HCT116 (cell line): Measurements from ENCODE around the gene DRGX. TPM values are rescaled to one million over a fixed set of nuclear protein-coding genes. Genes with fewer than 3 reads are reported as not detected.
A peak's percentile ranks its signal among the peaks of the same experiment; 100 is the strongest.

Source experiments
- ATAC-seq: fragments of 200-7000 bp; cut with Tn5 transposase; 2 replicates; pipeline ENCODE4 v1.9.1; 2020; ENCODE audit warnings: mild to moderate bottlenecking, moderate library complexity
- BruUV-seq: library from RNA; stranded (reverse); fragments of 400-500 nt; replicated peaks from 2 replicates; lab custom pipeline; 2021; lab: Mats Ljungman, UMichigan
- CTCF ChIA-PET: fragments of 300-600 bp; sonication (Branson Sonifier 250); formaldehyde crosslinking; loops from one replicate; lab custom pipeline; 2021; ENCODE audit warnings: antibody characterized with exemption; lab: Charles Lee
- POLR2A ChIA-PET: fragments of 300-600, 350-600 bp; sonication (Branson Sonifier 250); formaldehyde crosslinking; loops from one replicate; lab custom pipeline; 2021; ENCODE audit warnings: antibody characterized with exemption; lab: Charles Lee
- RAD21 ChIA-PET, 2 experiments: fragments of 300-600 bp; sonication (Branson Sonifier 250); formaldehyde crosslinking; loops; one replicate each; lab custom pipeline; 2023; ENCODE audit warnings: low total read pairs in 2 of 2; ENCODE audit not compliant: uncharacterized antibody in 2 of 2, unreplicated experiment in 2 of 2, low non-redundant PET in 1 of 2; lab: Charles Lee
- DNase-seq: peaks from one replicate; pipeline ENCODE4 v3.0.0-alpha.2; 2010; ENCODE audit warnings: low read depth, low spot score
- H2AFZ ChIP-seq: fragments of 200-600 bp; shearing (Covaris generic), sonication (generic); 2 replicates; pipeline ENCODE4 v1.6.1; 2017; ENCODE audit warnings: low read depth, mixed run types, mixed read lengths, antibody characterized with exemption, low read length; ENCODE audit not compliant: poor library complexity, severe bottlenecking
- H3K27ac ChIP-seq: 2 replicates; pipeline ENCODE4 v1.5.1; 2012; ENCODE audit warnings: low read depth, low read length
- H3K27me3 ChIP-seq: fragments of 200-600 bp; sonication (generic); 2 replicates; pipeline ENCODE4 v1.6.1; 2016; ENCODE audit warnings: mixed run types, low read length, mixed read lengths; ENCODE audit not compliant: insufficient read depth
- H3K36me3 ChIP-seq, 2 experiments: fragments of 200-500 bp in 1 of 2; fragments of 200-600 bp in 1 of 2; sonication (Bioruptor generic) in 1 of 2; sonication (generic) in 1 of 2; 2 replicates each; pipeline versions ENCODE4 v1.5.1 to v1.6.1; 2014 to 2016; ENCODE audit warnings: low read length in 2 of 2, inconsistent platforms in 1 of 2, mixed read lengths in 1 of 2, mixed run types in 1 of 2; ENCODE audit not compliant: insufficient read depth in 2 of 2, control insufficient read depth in 1 of 2
- H3K4me1 ChIP-seq, 2 experiments: fragments of 200-600 bp in 1 of 2; sonication (generic) in 1 of 2; 2 replicates each; pipeline versions ENCODE4 v1.5.1 to v1.6.1; 2012 to 2017; ENCODE audit warnings: low read length in 2 of 2, inconsistent platforms in 1 of 2, mild to moderate bottlenecking in 1 of 2, mixed read lengths in 1 of 2, mixed run types in 1 of 2, moderate library complexity in 1 of 2; ENCODE audit not compliant: insufficient read depth in 2 of 2, control insufficient read depth in 1 of 2
- H3K4me2 ChIP-seq: fragments of 200-600 bp; sonication (generic); 2 replicates; pipeline ENCODE4 v1.6.1; 2017; ENCODE audit warnings: mixed run types, low read length, mixed read lengths
- H3K4me3 ChIP-seq, 2 experiments: fragments of 200-600 bp in 1 of 2; sonication (generic) in 1 of 2; replicated peaks in 1 of 2; 2 replicates each; pipeline ENCODE4 v1.5.1; 2011 to 2016; ENCODE audit warnings: low read length in 2 of 2, control low read depth in 1 of 2, low read depth in 1 of 2, mild to moderate bottlenecking in 1 of 2, mixed read lengths in 1 of 2, mixed run types in 1 of 2
- H3K79me2 ChIP-seq: fragments of 200-600 bp; sonication (generic); 2 replicates; pipeline ENCODE4 v1.6.1; 2017; ENCODE audit warnings: mild to moderate bottlenecking, mixed run types, low read length, moderate library complexity, mixed read lengths; ENCODE audit not compliant: insufficient read depth
- H3K9ac ChIP-seq: fragments of 200-600 bp; sonication (generic); 2 replicates; pipeline ENCODE4 v1.6.1; 2016; ENCODE audit warnings: low read length, mixed read lengths
- H3K9me2 ChIP-seq: fragments of 200-600 bp; sonication (generic), shearing (Covaris generic); 2 replicates; pipeline ENCODE4 v1.6.1; 2017; ENCODE audit warnings: mixed run types, mild to moderate bottlenecking, moderate library complexity; ENCODE audit not compliant: insufficient read depth
- H3K9me3 ChIP-seq, 2 experiments: fragments of 200-500 bp in 1 of 2; fragments of 200-600 bp in 1 of 2; sonication (Bioruptor generic) in 1 of 2; sonication (generic) in 1 of 2; 2 replicates each; pipeline ENCODE4 v1.6.1; 2014 to 2017; ENCODE audit warnings: low read length in 2 of 2, mixed read lengths in 2 of 2, inconsistent platforms in 1 of 2, low read depth in 1 of 2, mild to moderate bottlenecking in 1 of 2, mixed run types in 1 of 2, moderate library complexity in 1 of 2; ENCODE audit not compliant: control insufficient read depth in 1 of 2, insufficient read depth in 1 of 2
- H4K20me1 ChIP-seq: fragments of 200-600 bp; sonication (generic), shearing (Covaris generic); 2 replicates; pipeline ENCODE4 v1.6.1; 2017; ENCODE audit warnings: mixed run types, mild to moderate bottlenecking, moderate library complexity; ENCODE audit not compliant: insufficient read depth
- EGR1 ChIP-seq: IDR thresholded peaks from 2 replicates; pipeline ENCODE4 v1.6.1; 2012; ENCODE audit warnings: low read depth
- JUND ChIP-seq: IDR thresholded peaks from 2 replicates; pipeline ENCODE4 v1.6.1; 2012
- POLR2A ChIP-seq: IDR thresholded peaks from 2 replicates; pipeline ENCODE4 v1.7.0; 2011; ENCODE audit warnings: borderline replicate concordance; ENCODE audit not compliant: insufficient read depth, insufficient read length; ENCODE audit errors: extremely low read depth
- RAD21 ChIP-seq: IDR thresholded peaks from 2 replicates; pipeline ENCODE4 v1.6.1; 2012; ENCODE audit warnings: low read depth, mild to moderate bottlenecking
- SP1 ChIP-seq: IDR thresholded peaks from 2 replicates; pipeline ENCODE4 v1.6.1; 2012; ENCODE audit warnings: low read depth
- intact Hi-C: fragments of 100-400 bp; cut with micrococcal nuclease; formaldehyde crosslinking; loops from 2 replicates; pipeline ENCODE4 v1.10.0; 2022
- total RNA-seq: library from RNA; stranded (reverse); gene quantifications from one replicate; pipeline ENCODE4 v1.2.1, GENCODE V29; 2021; ENCODE audit not compliant: unreplicated experiment
- TF ChIP-seq, protein P1 (sequence below): IDR thresholded peaks from 2 replicates; pipeline ENCODE4 v1.6.1; 2012; ENCODE audit warnings: low read depth
- TF ChIP-seq, protein P2 (sequence below): IDR thresholded peaks from 2 replicates; pipeline ENCODE4 v1.6.1; 2011; ENCODE audit warnings: mild to moderate bottlenecking, low read length, moderate library complexity; ENCODE audit not compliant: insufficient replicate concordance; ENCODE audit errors: extremely low read depth

Gene DRGX
- total RNA-seq, 1 experiment from 2014 or later, result not detected

DNA sequence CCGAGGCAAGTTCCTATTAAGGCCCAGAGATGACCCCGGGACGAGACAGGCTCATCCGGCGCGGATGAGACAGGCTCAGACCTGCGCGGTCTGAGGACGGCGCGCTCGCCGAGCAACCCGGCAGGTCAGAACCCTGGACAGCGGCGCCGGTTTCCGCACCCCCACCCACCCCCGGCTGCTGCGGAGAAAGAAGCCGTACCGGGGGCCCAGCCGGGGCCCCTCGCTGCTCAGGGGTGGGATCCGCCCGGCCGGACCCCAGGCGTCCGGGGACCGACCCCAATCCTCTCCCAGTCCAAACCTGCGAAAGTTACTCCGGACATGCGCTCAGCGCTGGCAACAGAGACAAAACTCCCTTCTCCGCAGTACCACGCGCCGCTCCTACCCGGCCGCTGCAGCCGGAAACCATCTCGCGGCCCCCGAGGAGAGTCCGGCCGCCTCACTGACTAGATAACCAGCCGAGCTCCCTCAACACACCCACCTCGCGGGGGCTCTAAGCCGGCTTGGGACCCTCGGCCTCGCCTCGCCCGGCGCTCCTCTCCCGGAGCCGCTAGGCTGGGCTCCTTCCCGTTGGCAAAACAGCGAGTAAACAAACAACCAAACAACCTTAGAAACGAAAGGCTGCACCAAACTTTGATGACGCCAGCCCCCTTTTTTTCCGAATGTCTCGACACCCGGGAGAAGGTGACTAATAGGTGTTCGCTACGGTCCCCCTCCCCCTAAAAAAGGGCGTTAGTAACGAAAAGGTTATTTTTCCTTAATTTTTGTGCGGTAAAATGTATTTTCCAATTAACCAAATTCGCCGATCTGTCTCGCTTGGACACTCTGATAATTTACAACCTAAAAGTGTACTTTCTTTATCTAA is 2.3 kb upstream of the DRGX start:
- no peak overlapping the region for H3K27ac ChIP-seq
- no peak overlapping the region for H3K4me2 ChIP-seq
- no TSS peak for BruUV-seq
- H2AFZ ChIP-seq, result no peak overlapping the region
- H3K9ac ChIP-seq, result no peak overlapping the region
- no peak for ATAC-seq
- H3K4me3 ChIP-seq, result no peak overlapping the region
- CTCF ChIA-PET, result interaction anchor here (1.4 kb wide), 1 partner anchor 9 kb away, joined by 8 read pairs; no protein-coding TSS in a partner anchor
- intact Hi-C loops, result no loop called here
- no peaks in the 10 kb centered on the region for H3K36me3 ChIP-seq
- no peaks in the 10 kb centered on the region for H3K79me2 ChIP-seq
- no peaks in the 10 kb centered on the region for H3K9me3 ChIP-seq
- RAD21 ChIA-PET, result no interaction called here
- H3K27me3 ChIP-seq, result peaks cover 38% of the 10 kb centered on the region
- H3K4me1 ChIP-seq, result no peaks in the 10 kb centered on the region
- H4K20me1 ChIP-seq, result no peaks in the 10 kb centered on the region
- no peak for DNase-seq
- no peaks in the 10 kb centered on the region for H3K9me2 ChIP-seq
- POLR2A ChIA-PET, result no interaction called here
- TF ChIP-seq SP1 (no peak), POLR2A (no peak), RAD21 (no peak), EGR1 (no peak), JUND (no peak)
- TF ChIP-seq, protein P1, sequence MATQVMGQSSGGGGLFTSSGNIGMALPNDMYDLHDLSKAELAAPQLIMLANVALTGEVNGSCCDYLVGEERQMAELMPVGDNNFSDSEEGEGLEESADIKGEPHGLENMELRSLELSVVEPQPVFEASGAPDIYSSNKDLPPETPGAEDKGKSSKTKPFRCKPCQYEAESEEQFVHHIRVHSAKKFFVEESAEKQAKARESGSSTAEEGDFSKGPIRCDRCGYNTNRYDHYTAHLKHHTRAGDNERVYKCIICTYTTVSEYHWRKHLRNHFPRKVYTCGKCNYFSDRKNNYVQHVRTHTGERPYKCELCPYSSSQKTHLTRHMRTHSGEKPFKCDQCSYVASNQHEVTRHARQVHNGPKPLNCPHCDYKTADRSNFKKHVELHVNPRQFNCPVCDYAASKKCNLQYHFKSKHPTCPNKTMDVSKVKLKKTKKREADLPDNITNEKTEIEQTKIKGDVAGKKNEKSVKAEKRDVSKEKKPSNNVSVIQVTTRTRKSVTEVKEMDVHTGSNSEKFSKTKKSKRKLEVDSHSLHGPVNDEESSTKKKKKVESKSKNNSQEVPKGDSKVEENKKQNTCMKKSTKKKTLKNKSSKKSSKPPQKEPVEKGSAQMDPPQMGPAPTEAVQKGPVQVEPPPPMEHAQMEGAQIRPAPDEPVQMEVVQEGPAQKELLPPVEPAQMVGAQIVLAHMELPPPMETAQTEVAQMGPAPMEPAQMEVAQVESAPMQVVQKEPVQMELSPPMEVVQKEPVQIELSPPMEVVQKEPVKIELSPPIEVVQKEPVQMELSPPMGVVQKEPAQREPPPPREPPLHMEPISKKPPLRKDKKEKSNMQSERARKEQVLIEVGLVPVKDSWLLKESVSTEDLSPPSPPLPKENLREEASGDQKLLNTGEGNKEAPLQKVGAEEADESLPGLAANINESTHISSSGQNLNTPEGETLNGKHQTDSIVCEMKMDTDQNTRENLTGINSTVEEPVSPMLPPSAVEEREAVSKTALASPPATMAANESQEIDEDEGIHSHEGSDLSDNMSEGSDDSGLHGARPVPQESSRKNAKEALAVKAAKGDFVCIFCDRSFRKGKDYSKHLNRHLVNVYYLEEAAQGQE, result peak; percentile 36; the same call in 1 of the 2 replicates
- TF ChIP-seq, protein P2, sequence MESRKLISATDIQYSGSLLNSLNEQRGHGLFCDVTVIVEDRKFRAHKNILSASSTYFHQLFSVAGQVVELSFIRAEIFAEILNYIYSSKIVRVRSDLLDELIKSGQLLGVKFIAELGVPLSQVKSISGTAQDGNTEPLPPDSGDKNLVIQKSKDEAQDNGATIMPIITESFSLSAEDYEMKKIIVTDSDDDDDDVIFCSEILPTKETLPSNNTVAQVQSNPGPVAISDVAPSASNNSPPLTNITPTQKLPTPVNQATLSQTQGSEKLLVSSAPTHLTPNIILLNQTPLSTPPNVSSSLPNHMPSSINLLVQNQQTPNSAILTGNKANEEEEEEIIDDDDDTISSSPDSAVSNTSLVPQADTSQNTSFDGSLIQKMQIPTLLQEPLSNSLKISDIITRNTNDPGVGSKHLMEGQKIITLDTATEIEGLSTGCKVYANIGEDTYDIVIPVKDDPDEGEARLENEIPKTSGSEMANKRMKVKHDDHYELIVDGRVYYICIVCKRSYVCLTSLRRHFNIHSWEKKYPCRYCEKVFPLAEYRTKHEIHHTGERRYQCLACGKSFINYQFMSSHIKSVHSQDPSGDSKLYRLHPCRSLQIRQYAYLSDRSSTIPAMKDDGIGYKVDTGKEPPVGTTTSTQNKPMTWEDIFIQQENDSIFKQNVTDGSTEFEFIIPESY, result no peak
